HUES64 (cell line): ENCODE data around the gene PXDN.

Source experiments
- H3K27ac ChIP-seq: 2 replicates; pipeline ENCODE4 v1.7.0; 2013; ENCODE audit warnings: low read depth, low read length, inconsistent platforms
- H3K27me3 ChIP-seq: 2 replicates; pipeline ENCODE4 v1.6.1; 2013; ENCODE audit warnings: mild to moderate bottlenecking, low read length; ENCODE audit not compliant: insufficient read depth
- H3K36me3 ChIP-seq: 2 replicates; pipeline ENCODE4 v1.6.1; 2013; ENCODE audit warnings: mild to moderate bottlenecking, low read length; ENCODE audit not compliant: insufficient read depth
- H3K4me1 ChIP-seq: 2 replicates; pipeline ENCODE4 v1.6.1; 2013; ENCODE audit warnings: mild to moderate bottlenecking, low read length, moderate library complexity; ENCODE audit not compliant: insufficient read depth
- H3K4me3 ChIP-seq: 2 replicates; pipeline ENCODE4 v1.5.1; 2013; ENCODE audit warnings: mild to moderate bottlenecking, low read length, moderate library complexity
- H3K9ac ChIP-seq: 2 replicates; pipeline ENCODE4 v1.6.1; 2013; ENCODE audit warnings: mild to moderate bottlenecking, low read depth, low read length
- H3K9me3 ChIP-seq: 2 replicates; pipeline ENCODE4 v1.6.1; 2013; ENCODE audit warnings: low read depth, low read length; ENCODE audit not compliant: insufficient read depth
- WGBS: fragments of 150-250, 120-280 bp; methylation state at CpG from one replicate; pipeline ENCODE4 v1.1.7; 2013; ENCODE audit warnings: missing lambda C conversion rate; 5-methylcytosine and 5-hydroxymethylcytosine counted together

Gene PXDN

DNA sequence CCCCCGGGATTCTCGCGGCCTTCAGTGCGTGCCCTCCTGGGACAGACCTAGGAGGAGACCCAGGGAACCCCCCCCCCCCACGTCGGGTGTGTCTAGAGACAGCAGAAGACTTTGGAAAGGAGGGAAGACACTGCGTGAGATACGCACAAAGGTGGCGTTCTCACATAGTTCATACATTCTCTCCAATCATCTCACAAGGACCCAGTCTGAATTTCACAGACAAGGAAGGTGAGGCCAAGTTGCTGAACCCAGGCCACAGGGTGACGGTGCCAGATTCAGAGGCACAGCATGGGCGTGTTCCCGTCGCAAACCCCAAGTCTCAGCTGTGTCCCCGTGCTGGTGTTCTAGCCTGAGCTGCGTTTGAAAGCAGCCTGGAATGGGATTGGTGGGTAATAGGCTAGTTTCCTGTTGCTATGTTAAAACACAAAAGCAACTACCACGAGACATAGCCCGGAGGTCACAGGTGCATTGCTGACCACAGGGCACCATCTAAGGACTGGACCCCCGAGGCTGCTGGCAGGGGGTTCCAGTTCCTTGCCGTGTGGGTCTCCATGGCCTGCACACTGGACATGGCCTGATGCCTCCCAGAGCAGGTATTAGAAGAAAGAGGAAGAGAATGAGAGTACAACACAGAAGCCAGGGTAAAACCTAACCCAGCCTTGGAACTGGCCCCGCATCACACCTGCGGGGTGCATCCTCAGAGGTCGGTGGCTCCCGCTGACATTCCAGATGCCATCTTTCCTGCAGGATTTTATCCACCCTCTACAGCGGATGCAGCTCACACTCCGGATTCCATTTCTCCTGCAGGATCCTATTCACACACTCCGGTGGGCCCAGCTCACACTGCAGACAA lies 1.1 kb upstream of the PXDN start:
- Histone ChIP-seq H3K4me1 (peaks cover 16% of the 10 kb centered on the region), H3K27me3 (peaks cover 27% of the 10 kb centered on the region), H3K9ac (peak overlapping the region; percentile 83), H3K27ac (no peak overlapping the region), H3K36me3 (no peaks in the 10 kb centered on the region), H3K4me3 (peak overlapping the region; percentile 66), H3K9me3 (no peaks in the 10 kb centered on the region)
- 86% methylated on average over 24 of the region's 26 CpGs for WGBS

DNA sequence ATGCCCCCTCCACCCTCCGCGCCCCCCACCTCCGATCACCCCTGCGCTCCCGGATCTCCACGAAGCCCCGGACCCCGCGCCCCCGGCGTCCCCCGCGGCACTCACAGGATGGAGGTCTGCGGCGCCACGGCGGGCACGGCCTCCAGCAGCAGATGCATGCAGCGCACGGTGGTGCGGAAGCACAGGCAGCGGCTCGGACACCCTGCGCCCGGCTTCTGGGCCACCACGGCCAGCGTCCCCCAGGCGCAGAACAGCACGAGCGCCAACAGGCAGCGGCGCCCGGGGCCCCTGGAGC lies 217 bp downstream of the PXDN start:
- H3K9ac ChIP-seq = peak overlapping the region; percentile 83
- peak overlapping the region; percentile 66 for H3K4me3 ChIP-seq

DNA sequence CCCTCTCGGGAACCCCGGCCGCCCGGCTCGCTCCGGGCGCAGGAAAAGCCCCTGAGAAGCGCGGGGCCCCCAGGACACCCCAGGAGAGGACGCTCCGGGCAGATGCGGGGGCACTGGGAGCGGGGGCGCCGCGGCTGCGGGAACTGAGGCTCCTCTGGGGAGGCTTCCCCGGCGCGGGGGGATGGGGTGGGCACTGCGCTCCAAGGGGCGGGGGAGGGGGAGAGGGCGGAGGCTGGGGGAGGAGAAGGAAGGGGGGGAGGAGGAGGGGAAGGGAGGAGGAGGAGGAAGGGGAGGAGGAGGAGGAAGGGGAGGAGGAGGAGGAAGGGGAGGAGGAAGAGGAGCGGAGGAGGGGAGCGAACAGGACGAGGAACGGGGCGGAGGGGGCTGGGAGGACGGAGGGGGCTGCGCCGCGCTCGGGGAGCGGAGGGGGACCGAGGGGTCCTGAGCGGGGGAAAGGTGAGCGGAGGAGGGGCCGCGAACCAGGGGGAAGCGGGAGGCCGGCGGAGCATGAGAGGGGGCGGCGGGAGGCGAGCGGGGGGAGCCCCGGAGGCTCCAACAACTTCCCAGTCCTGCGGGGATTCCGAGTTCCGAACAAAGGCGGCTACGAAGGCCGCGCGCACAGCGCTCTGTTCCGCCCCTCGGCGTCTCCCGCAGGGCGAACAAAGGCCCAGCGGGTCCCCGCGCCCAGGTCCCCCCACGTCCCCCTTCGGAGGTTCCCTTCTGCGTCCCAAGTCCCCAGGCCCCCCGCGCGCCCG lies 742 bp downstream of the PXDN start:
- H3K4me3 ChIP-seq = peak overlapping the region; percentile 94
- WGBS = 1% methylated on average over 59 of the region's 71 CpGs

More for the DNA sequence above, 217 bp downstream of the PXDN start:
- peaks cover 17% of the 10 kb centered on the region for H3K4me1 ChIP-seq
- H3K27me3 ChIP-seq = peaks cover 25% of the 10 kb centered on the region
- H3K9me3 ChIP-seq = no peaks in the 10 kb centered on the region
- H3K36me3 ChIP-seq = 0 out of 2 replicates have a peak, but pooled peaks cover 2% of the 10 kb centered on the region
- peak overlapping the region; percentile 80 for H3K27ac ChIP-seq
- WGBS = under 1% methylated on average over 33 of the region's 33 CpGs

DNA sequence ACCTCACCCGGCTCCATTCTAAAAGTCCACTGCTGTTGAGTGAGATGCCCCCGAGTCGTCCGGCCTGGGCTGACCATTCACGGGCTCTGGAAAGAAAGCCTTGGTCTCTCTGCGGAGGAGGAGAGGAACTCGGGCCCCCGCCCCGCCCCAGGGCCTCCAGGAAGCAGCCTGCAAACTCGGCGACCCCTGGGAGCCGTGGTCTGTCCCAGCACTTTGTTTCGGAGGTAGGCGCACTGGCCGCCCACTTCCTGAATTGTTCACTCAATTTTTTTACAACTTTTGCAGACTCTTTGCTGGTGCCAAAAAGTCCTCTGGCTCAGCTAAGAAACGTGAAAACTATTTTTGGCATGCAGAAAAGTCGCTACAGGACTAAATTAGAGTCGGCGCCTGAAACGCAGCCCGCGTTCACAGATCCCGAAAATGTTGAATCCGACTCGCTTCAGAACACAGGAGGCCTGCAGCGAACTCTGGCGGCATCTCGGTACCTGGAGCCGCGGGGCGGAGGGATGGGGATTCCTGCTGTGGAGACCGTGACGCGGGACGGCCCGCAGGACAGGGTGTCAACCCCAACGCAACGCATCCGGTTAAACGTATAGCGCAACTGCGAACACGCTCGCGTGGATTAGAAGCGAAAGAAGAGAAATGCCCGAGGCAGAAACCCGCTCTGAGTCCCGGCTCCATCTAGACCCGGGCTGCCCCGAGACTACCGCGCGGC lies 1.5 kb downstream of the PXDN start:
- 2% methylated on average over 54 of the region's 54 CpGs for WGBS
- H3K4me1 ChIP-seq = peaks cover 17% of the 10 kb centered on the region
- peak overlapping the region; percentile 94 for H3K4me3 ChIP-seq
- H3K36me3 ChIP-seq = 0 out of 2 replicates have a peak, but pooled peaks cover 2% of the 10 kb centered on the region
- H3K9ac ChIP-seq = peak overlapping the region; percentile 70
- H3K27me3 ChIP-seq = peaks cover 15% of the 10 kb centered on the region
- H3K27ac ChIP-seq = peak overlapping the region; percentile 64
- H3K9me3 ChIP-seq = no peaks in the 10 kb centered on the region

More for the DNA sequence above, 742 bp downstream of the PXDN start:
- Histone ChIP-seq H3K27ac (peak overlapping the region; percentile 80), H3K36me3 (0 out of 2 replicates have a peak, but pooled peaks cover 2% of the 10 kb centered on the region), H3K9me3 (no peaks in the 10 kb centered on the region), H3K9ac (peak overlapping the region; percentile 72), H3K4me1 (peaks cover 17% of the 10 kb centered on the region), H3K27me3 (peaks cover 20% of the 10 kb centered on the region)

DNA sequence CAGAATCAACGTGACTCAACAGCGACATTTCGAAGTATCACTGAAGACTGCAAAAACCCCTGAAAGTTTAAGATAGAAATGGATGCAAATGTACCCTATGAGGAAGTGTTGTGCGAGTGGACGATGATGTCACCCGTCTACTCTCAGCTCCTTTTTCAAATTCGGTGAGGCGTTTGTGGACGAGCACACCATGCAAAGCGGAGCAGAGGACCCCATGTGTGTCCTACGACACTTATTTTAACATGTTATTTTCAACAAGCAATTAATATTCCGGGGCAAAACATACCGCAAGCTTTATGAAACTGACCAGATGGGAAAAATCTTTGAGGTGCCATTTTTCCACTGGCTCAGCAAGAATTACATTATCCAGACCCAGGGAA lies 2.0 kb downstream of the PXDN start:
- Histone ChIP-seq H3K4me3 (peak overlapping the region; percentile 94), H3K27me3 (peaks cover 12% of the 10 kb centered on the region), H3K4me1 (peaks cover 17% of the 10 kb centered on the region), H3K36me3 (0 out of 2 replicates have a peak, but pooled peaks cover 2% of the 10 kb centered on the region), H3K9me3 (no peaks in the 10 kb centered on the region), H3K9ac (peak overlapping the region; percentile 70), H3K27ac (peak overlapping the region; percentile 64; the same call in 1 of the 2 replicates)
- 73% methylated on average over 13 of the region's 13 CpGs for WGBS

DNA sequence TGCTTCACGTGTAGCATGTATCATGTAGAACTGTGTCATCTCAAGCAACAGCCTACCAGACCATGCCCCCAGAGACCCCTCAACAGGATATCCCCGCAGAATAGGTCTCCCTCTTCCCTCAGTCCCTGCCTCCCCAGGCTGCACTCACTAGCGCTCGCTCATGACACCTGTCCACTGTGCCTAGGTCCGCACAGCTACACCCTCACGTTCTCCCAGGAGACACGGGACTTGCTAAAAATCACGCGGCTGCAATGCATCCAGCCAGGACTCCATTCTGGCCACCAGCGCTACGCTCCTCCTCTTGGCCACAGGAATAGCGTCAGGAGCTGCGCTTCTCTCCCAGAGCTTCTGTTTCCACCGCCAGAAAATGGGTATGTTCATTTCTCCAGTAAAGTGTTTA lies 2.5 kb downstream of the PXDN start:
- 89% methylated on average over 14 of the region's 14 CpGs for WGBS
- H3K9ac ChIP-seq = no peak overlapping the region
- 0 out of 2 replicates have a peak overlapping the region, but pooled peaks have one; percentile 10 for H3K4me3 ChIP-seq
- H3K27ac ChIP-seq = no peak overlapping the region
- no peaks in the 10 kb centered on the region for H3K9me3 ChIP-seq
- peaks cover 12% of the 10 kb centered on the region for H3K27me3 ChIP-seq
- H3K36me3 ChIP-seq = 0 out of 2 replicates have a peak, but pooled peaks cover 2% of the 10 kb centered on the region
- H3K4me1 ChIP-seq = peaks cover 17% of the 10 kb centered on the region

DNA sequence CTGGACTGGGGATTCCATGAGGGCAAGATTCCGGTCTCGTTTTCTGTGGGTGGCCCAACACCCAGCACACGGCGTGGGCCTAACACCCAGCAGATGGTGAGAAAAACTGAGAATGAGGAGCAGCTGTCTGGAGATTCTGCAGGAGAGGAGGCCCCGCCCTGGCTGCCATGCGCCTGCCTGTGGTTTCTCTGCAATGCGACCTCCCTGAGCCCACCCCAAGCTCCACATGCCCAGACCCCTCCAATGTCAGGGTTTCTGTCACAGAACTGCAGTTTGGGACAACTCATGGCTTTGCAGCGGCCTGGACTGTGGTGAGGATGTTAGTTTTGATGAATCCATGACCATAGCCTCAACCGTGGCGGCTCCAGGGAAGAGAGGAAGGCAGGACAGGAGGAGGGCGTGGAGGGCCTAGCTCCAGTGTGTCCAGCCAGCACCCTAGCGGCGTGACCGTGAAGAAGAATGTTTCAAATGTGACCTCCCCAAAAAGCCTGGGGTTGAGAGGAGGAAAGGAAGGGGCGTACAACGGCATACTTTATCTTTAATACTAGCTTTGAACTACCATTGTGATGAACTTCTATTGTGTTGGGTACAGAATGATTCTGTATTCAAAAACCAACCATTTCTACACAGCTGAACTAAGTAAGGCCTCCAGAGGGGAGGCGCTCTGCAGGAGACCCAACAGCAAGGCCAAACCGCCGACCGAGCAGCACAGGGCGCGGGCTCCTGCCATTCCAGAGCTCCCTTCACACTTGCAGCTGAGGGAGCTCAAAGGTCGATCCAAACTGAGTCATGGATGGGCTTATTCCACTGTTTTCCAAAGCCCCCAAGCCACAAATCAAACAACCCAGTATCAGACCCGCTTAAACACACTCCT lies 3.4 kb downstream of the PXDN start:
- no peak overlapping the region for H3K9ac ChIP-seq

DNA sequence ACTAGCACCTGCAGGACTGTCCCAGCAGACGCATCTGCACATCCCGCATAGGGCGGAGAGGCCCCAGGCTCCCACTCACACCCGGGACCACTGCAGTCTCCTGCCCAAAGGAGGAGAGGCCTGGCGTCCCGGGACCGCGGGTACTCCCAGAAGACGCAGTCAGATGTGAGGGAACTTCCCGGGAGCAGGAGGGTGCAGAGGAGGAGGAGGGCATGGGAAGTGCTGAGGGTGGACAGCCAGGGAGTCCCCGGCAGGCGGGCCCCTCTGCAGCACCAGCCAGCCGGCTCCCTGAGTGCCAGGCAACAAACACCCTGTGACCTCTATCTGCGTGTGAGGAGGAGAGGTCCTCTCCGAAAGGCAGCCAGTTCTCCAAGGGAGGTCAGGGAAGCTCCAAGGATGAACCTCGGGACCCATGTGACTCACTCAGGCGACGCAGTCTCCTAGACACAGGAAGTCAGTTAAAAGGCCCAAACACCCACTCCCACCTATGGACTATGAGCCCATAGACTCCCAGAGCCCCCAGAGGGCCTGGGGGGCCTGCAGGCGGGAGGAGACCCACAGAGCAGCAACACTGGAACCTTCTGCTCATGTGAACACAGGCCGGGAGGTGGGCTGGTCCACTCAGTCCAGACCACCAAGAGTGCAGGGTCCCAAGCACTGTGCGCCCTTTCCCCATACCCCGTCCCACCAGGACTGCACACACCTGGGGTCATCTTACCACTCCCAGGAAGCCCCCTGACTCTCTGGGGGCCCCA lies 4.2 kb downstream of the PXDN start:
- WGBS = 86% methylated on average over 22 of the region's 22 CpGs
- no peak overlapping the region for H3K4me3 ChIP-seq
- H3K27ac ChIP-seq = no peak overlapping the region

More for the DNA sequence above, 3.4 kb downstream of the PXDN start:
- Histone ChIP-seq H3K36me3 (peaks cover 2% of the 10 kb centered on the region; the same call in 1 of the 2 replicates), H3K27me3 (peaks cover 12% of the 10 kb centered on the region), H3K4me1 (peaks cover 17% of the 10 kb centered on the region), H3K9me3 (peaks cover 4% of the 10 kb centered on the region; the same call in 1 of the 2 replicates), H3K27ac (no peak overlapping the region), H3K4me3 (no peak overlapping the region)
- WGBS = 84% methylated on average over 22 of the region's 24 CpGs

DNA sequence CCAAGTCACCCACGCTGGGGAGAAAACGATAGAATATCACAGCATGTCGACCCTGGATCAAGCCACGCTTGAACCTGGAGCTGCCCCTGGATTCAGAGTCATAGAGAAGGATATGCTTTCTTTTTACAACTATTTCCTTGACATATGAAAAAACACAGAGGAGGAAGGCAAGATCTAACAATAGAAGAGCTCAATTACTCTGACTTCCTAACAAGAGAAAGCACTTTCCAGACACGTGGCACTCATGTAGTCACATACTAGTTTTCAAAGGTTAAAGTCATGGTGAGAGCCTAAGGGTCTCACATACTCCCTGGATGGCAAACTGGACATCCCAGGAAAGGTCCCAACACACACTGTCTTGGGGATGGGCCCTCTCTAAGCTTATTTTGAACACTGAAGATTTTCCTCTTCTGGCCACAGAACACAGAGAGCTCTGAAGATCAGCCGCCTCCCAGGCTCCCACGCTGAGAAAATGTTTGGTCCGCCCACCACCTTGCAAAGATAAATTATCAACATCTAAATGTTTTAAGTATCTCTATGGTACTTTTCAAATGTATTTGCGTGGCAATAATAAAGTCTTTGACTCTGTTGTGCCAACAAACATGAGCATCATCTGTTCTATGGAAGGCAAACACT lies 4.9 kb downstream of the PXDN start:
- Histone ChIP-seq H3K4me1 (peaks cover 17% of the 10 kb centered on the region), H3K36me3 (peaks cover 13% of the 10 kb centered on the region; the same call in 1 of the 2 replicates), H3K9ac (no peak overlapping the region), H3K27ac (no peak overlapping the region), H3K4me3 (no peak overlapping the region), H3K27me3 (no peaks in the 10 kb centered on the region), H3K9me3 (peaks cover 12% of the 10 kb centered on the region; the same call in 1 of the 2 replicates)
- WGBS = 96% methylated on average over 9 of the region's 9 CpGs

More for the DNA sequence above, 4.2 kb downstream of the PXDN start:
- Histone ChIP-seq H3K36me3 (peaks cover 10% of the 10 kb centered on the region; the same call in 1 of the 2 replicates), H3K9ac (no peak overlapping the region), H3K9me3 (peaks cover 11% of the 10 kb centered on the region; the same call in 1 of the 2 replicates), H3K4me1 (peaks cover 17% of the 10 kb centered on the region), H3K27me3 (peaks cover 6% of the 10 kb centered on the region; the same call in 1 of the 2 replicates)
